AG10803 (cell line): Measurements from ENCODE around the gene GATA3.

Experiments used
- DNase-seq: peaks from one replicate; pipeline ENCODE4 v3.0.0; 2010; ENCODE audit warnings: low read depth
- H3K4me3 ChIP-seq: 2 replicates; pipeline ENCODE4 v1.5.1; 2011; ENCODE audit warnings: mild to moderate bottlenecking, low read length, control low read depth
- TF ChIP-seq, protein P1 (sequence below): conservative IDR thresholded peaks from 2 replicates; pipeline ENCODE4 v1.5.1; 2011; ENCODE audit warnings: mild to moderate bottlenecking, low read length, control low read depth, inconsistent platforms

Gene GATA3

GRCh38 chr10:8075282-8076260, 21.1 kb downstream of the GATA3 start:
- no peak overlapping the region for H3K4me3 ChIP-seq
- DNase-seq: no peak
- TF ChIP-seq, protein P1, sequence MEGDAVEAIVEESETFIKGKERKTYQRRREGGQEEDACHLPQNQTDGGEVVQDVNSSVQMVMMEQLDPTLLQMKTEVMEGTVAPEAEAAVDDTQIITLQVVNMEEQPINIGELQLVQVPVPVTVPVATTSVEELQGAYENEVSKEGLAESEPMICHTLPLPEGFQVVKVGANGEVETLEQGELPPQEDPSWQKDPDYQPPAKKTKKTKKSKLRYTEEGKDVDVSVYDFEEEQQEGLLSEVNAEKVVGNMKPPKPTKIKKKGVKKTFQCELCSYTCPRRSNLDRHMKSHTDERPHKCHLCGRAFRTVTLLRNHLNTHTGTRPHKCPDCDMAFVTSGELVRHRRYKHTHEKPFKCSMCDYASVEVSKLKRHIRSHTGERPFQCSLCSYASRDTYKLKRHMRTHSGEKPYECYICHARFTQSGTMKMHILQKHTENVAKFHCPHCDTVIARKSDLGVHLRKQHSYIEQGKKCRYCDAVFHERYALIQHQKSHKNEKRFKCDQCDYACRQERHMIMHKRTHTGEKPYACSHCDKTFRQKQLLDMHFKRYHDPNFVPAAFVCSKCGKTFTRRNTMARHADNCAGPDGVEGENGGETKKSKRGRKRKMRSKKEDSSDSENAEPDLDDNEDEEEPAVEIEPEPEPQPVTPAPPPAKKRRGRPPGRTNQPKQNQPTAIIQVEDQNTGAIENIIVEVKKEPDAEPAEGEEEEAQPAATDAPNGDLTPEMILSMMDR: no peak

- TF ChIP-seq, protein P1: no peak
- no peak for DNase-seq
- H3K4me3 ChIP-seq: no peak overlapping the region
Measured at GRCh38 chr10:8076933-8077332, 22.4 kb downstream of the GATA3 start.

DNA sequence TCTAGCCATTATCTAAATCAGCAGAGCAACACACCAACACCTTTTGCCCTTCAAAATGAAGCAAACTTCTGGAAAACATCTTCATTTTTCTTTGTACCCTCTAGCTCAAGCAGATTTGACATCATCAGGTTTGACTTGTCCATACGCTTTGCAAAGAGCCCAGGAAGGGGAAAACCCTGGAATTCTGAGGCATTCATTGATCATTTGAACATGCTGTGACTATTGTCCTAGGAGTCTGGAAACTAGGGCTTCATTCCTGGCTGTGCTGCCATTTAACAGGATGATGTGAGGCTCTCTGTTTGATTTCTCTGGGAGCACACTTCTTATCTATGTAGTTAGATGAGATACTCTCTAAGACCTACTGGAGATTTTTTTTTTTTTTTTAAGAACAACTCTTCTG, 23.5 kb downstream of the GATA3 start:
- H3K4me3 ChIP-seq: no peak overlapping the region
- TF ChIP-seq, protein P1: no peak
- DNase-seq: no peak

DNA sequence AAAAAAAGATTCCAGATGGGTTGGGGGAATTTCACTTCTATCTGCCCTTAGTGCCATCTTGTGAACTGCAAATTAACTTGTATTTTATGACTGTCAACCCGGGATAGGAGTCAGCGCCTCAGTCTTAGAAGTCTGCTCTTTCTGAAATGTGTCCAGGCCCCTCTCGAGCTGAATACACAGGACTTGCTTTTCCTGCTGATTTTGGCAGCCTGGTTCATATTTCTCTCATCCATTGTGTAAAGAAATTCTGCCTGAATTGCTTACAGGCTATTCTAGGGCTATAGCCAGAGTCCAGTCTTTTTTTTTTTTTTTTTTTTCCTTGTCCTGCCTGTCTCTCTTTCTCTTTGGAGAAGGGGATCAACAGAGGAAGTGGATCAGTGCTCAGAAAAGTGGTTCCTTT, 24.6 kb downstream of the GATA3 start:
- no peak for DNase-seq
- H3K4me3 ChIP-seq: no peak overlapping the region
- TF ChIP-seq, protein P1: no peak

- no peak for DNase-seq
- H3K4me3 ChIP-seq: no peak overlapping the region
- TF ChIP-seq, protein P1: no peak
Measured at GRCh38 chr10:8084799-8085198, 30.3 kb downstream of the GATA3 start.

DNA sequence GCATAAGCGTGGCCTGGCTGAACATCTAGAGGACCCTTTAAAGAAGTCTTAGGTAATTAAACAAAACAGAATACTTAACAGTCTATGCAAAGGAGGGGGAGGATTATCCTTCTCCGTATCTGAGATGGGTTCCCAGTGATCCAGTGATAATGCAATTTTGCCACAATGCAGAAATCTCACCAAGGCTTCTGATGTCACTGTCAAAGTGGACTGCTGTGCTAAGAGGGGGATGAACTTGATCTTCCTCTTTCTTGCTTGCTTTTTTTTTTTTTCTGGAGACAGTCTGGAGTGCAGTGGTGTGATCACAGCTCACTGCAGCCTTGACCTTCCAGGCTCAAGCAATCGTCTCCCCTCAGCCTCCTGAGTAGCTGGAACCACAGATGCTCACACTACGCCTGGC, 30.8 kb downstream of the GATA3 start:
- H3K4me3 ChIP-seq: no peak overlapping the region
- no peak for DNase-seq
- TF ChIP-seq, protein P1: no peak

DNA sequence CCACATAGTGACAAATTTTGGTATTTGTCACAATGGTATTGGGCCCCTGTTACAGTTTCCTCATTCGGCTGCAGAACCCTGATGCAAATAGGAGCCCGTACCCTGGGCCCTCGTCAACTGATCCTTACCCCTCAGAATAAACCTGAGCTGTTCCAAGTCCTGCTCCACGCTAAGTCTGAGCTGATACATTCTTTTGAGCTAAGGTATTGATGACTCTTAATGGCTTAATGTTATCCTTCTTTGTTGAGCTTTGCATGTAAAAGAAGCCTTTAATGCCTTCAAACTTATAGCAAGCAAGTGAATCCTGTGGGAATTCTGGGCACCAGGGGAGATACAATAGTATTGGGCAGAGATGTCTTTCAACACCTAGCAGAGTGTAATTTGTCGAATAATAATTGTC, 31.8 kb downstream of the GATA3 start:
- no peak overlapping the region for H3K4me3 ChIP-seq
- DNase-seq: no peak
- TF ChIP-seq, protein P1: no peak
